K562 (cell line): ENCODE results near the gene ZNF485. TPM values are rescaled to one million over a fixed set of nuclear protein-coding genes. Genes with fewer than 3 reads are reported as not detected.

Experiments used
- CBFB ChIP-seq: sonication (generic); formaldehyde crosslinking; IDR thresholded peaks from 2 replicates; pipeline ENCODE4 v1.4.0; 2020; ENCODE audit warnings: mild to moderate bottlenecking, missing genetic modification reagents
- ETV1 ChIP-seq: fragments of 450-650 bp; conservative IDR thresholded peaks from 2 replicates; pipeline ENCODE4 v1.6.1; 2016; ENCODE audit warnings: missing genetic modification characterization, control low read depth, low read depth, missing compliant biosample characterization
- HNRNPH1 ChIP-seq: fragments of 200-400 bp; formaldehyde crosslinking; optimal IDR thresholded peaks from 2 replicates; pipeline ENCODE3; 2017; ENCODE audit warnings: low read depth, mild to moderate bottlenecking, low read length, moderate library complexity
- LEF1 ChIP-seq: fragments of 450-650 bp; IDR thresholded peaks from 2 replicates; pipeline ENCODE4 v1.6.1; 2016; ENCODE audit warnings: mild to moderate bottlenecking
- MAX ChIP-seq: sonication (generic); formaldehyde crosslinking; IDR thresholded peaks from 2 replicates; pipeline ENCODE4 v1.9.0; 2022; ENCODE audit warnings: mild to moderate bottlenecking, missing genetic modification reagents
- PKNOX1 ChIP-seq: fragments of 450-650 bp; IDR thresholded peaks from 2 replicates; pipeline ENCODE4 v1.6.1; 2016
- ZBTB33 ChIP-seq: sonication (generic); formaldehyde crosslinking; IDR thresholded peaks from 2 replicates; pipeline ENCODE4 v1.8.1; 2023; ENCODE audit warnings: mild to moderate bottlenecking, missing genetic modification reagents
- polyA plus RNA-seq, 8 experiments: library from polyadenylated mRNA; depleted of rRNA in 4 of 8; stranded (reverse) in 5 of 8; unstranded in 3 of 8; fragments of >200 nt; fragmentation: Nextera tagmentation in 2 of 8; fragmentation: Illumina TruSeq in 1 of 8; extraction: Ambion mirVana in 2 of 8; extraction: Trizol in 1 of 8; gene quantifications; 2 replicates each; pipeline versions ENCODE4 v1.2.1 to v1.2.3, GENCODE V29; 2011 to 2014; ENCODE audit warnings: inconsistent platforms in 1 of 8, missing spikeins in 1 of 8
- total RNA-seq, 7 experiments: library from RNA; depleted of rRNA in 6 of 7; stranded (reverse); fragments of >200 nt in 6 of 7; fragmentation: Illumina TruSeq in 2 of 7; extraction: Trizol in 2 of 7; gene quantifications; 2 replicates each; pipeline versions ENCODE4 v1.2.1 to v1.2.3, GENCODE V29; 2011 to 2021; ENCODE audit warnings: low replicate concordance in 1 of 7

Gene ZNF485
- total and polyA plus RNA-seq, 9 of the 15 experiments (the other 6 are each of a cell fraction or from before 2014, with no cell fraction given): 8.0 to 18.7 (median 11.9) TPM

GRCh38 chr10:43648095-43648397, 41.8 kb downstream of the ZNF485 start (continued):
- no peak for TF ChIP-seq ZBTB33 (CRISPR knock-in tag)
- TF ChIP-seq ETV1 (tag): peak; percentile 46
- no peak for TF ChIP-seq MAX (CRISPR knock-in tag)
- TF ChIP-seq HNRNPH1: no peak
- TF ChIP-seq LEF1: no peak
- no peak for TF ChIP-seq PKNOX1
- 0 out of 2 replicates have a peak, but pooled peaks have one; percentile 26 for TF ChIP-seq CBFB (CRISPR knock-in tag)
